Measurements from ENCODE around the gene MRPL43.
A peak's percentile ranks its signal among the peaks of the same experiment; 100 is the strongest.

MRPL43 gene

GRCh38 chr10:101013365-101013825 is 26.1 kb upstream of the MRPL43 start:
- TF ChIP-seq, protein P1, sequence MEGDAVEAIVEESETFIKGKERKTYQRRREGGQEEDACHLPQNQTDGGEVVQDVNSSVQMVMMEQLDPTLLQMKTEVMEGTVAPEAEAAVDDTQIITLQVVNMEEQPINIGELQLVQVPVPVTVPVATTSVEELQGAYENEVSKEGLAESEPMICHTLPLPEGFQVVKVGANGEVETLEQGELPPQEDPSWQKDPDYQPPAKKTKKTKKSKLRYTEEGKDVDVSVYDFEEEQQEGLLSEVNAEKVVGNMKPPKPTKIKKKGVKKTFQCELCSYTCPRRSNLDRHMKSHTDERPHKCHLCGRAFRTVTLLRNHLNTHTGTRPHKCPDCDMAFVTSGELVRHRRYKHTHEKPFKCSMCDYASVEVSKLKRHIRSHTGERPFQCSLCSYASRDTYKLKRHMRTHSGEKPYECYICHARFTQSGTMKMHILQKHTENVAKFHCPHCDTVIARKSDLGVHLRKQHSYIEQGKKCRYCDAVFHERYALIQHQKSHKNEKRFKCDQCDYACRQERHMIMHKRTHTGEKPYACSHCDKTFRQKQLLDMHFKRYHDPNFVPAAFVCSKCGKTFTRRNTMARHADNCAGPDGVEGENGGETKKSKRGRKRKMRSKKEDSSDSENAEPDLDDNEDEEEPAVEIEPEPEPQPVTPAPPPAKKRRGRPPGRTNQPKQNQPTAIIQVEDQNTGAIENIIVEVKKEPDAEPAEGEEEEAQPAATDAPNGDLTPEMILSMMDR (conservative IDR thresholded peaks at IDR 0.05; ENCODE audit: low read length): no peak
- H3K4me3 ChIP-seq (ENCODE audit: low read length): no peak overlapping the region
- DNase-seq (ENCODE audit: low read depth): no peak

DNA sequence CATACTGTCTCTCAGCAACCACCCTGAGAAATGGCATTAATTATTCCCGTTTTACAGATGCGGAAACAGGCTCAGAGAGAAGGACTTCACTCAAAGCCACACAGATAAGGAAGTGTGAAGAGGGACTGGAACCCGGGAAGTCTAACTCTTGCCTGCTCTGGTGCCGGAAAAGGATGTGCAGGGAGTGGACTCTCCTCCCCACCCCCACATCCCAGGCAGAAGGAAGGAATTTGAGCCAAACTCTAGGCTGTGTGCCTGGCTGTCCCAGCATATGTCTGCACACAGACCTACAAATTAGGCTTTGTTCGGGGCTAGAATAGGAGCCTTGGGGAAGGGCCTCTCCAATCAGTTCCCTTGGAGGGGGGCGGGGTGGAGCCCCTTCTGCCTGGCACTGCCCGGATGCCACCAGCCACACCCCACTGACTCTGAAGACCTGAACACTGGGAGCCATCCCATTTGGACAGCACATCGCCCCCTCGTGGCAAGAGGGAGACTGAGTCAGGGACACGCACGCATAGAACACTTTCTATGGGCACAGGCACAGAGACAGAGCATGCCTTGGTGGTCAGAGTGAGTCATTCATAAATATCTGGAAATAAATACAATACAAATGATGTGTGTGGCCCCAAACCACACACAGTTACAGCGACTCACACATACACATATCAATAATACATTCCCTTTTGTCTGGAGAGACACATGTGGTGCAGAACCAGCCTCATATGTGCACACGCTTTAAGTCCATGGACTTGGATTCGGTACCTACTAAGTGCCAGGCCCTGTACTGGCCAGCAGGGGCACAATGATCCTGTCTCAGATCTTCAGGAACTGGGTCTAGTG is 25.4 kb upstream of the MRPL43 start:
- no peak overlapping the region for H3K4me3 ChIP-seq (ENCODE audit: low read length)
- DNase-seq (ENCODE audit: low read depth): peak; percentile 90
- TF ChIP-seq, protein P1 (conservative IDR thresholded peaks at IDR 0.05; ENCODE audit: low read length): peak; percentile 73

DNA sequence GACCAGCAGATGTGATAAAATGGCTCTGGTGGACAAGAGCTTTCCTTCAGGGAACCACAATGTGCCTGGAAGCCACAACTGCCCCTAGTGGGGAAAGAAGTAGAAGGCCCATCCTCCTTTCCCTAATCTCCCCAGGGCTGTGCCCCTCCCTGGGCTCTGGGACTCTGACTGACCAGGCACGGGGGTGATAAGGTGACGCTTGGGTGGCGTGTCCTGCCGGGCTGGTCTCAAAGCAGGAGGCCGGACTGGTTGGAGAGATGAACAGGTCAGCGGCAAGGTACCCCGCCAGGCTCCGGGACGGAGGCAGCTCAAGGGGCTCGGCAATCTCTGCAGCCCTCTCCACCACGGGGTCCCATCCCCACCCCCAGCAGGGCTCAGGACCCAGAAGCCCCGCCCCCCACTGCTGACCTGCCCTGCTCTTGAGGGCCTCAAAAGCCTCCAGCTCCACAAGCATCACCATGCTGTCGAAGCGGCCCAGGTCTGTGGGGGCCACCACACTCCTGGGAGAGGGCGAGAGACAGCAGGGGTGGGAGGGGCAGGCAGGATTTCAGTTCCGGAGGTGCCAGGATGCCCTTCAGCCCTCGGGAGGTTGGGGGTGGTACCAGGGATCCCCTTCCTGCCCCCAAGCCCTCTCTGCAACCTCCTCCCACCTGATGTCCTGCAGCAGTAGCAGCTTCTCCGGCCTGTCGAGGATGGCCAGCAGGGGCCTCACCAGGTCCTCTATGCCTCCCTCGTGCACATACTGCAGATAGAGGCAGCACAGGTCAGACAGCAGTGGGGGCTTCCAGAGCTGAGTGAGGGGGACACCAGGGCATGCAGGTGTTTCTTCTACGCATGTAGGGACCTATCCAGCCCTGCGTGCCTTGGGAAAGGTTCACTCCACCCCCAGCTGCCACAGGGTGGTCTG is 24.5 kb upstream of the MRPL43 start:
- TF ChIP-seq, protein P1 (conservative IDR thresholded peaks at IDR 0.05; ENCODE audit: low read length): peak; percentile 54
- DNase-seq (ENCODE audit: low read depth): no peak
- H3K4me3 ChIP-seq (ENCODE audit: low read length): no peak overlapping the region

DNA sequence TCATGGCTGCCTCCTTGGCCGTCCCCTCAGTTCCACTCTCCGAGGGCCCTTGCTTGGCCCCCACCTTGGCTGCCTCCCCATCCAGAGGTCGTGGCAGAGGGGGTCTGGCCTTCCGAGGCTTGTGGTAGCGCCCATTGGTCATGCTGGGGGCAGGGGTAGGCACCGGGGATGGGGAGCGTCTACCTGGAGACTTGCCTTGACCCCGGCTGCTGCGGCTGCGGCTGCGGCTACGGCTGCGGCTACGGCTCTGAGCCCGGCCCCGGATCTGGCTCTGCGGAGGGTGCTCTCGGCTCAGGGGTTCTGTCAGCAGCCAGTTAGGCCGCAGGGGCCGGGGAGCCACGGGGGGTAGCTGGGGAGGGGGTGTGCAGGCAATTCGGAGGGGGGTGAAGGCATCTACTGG is 23.0 kb upstream of the MRPL43 start:
- TF ChIP-seq, protein P1 (conservative IDR thresholded peaks at IDR 0.05; ENCODE audit: low read length): no peak
- DNase-seq (ENCODE audit: low read depth): no peak
- H3K4me3 ChIP-seq (ENCODE audit: low read length): no peak overlapping the region

DNA sequence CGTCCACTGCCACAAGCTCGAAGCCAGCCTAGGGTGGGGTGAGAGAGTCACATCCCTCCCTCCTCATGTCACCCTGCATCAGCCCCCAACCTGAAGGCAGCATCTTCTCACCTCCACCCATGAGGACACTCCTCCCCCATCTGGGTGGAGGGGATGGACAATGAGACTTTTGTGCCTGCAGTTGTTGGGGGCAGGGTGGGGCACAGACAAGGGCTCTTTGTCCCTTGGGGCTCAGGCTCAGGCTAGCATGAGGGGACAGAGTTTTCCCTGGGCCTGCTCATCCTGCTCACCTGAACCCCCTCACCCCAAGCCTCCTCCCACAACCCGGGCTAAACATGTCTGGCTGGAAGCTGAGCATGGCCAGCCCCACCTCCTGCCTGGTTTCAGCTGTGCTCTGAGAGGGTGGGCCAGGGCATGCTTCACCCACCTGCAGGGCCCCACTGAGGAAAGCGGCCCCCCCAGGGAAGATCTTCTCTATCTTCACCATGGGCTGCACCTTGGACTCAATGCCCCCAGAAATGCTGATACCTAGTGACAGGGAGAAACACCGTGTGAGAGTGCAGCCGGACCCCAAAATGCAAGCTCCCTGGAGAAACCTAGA is 21.6 kb upstream of the MRPL43 start:
- TF ChIP-seq, protein P1 (conservative IDR thresholded peaks at IDR 0.05; ENCODE audit: low read length): no peak
- no peak overlapping the region for H3K4me3 ChIP-seq (ENCODE audit: low read length)
- DNase-seq (ENCODE audit: low read depth): no peak

GRCh38 chr10:101007915-101008822 is 20.9 kb upstream of the MRPL43 start:
- no peak overlapping the region for H3K4me3 ChIP-seq (ENCODE audit: low read length)
- no peak for DNase-seq (ENCODE audit: low read depth)
- TF ChIP-seq, protein P1 (conservative IDR thresholded peaks at IDR 0.05; ENCODE audit: low read length): no peak

Measured in AG10803 (cell line).